GM21423 (cell line): Measurements from ENCODE around the gene FAIM2.

ENCODE experiments used
- ATAC-seq: cut with Tn5 transposase; IDR thresholded peaks from one replicate; pipeline ENCODE4 v1.9.1; 2021; ENCODE audit warnings: mild to moderate bottlenecking, moderate library complexity; ENCODE audit not compliant: unreplicated experiment

Gene FAIM2

DNA sequence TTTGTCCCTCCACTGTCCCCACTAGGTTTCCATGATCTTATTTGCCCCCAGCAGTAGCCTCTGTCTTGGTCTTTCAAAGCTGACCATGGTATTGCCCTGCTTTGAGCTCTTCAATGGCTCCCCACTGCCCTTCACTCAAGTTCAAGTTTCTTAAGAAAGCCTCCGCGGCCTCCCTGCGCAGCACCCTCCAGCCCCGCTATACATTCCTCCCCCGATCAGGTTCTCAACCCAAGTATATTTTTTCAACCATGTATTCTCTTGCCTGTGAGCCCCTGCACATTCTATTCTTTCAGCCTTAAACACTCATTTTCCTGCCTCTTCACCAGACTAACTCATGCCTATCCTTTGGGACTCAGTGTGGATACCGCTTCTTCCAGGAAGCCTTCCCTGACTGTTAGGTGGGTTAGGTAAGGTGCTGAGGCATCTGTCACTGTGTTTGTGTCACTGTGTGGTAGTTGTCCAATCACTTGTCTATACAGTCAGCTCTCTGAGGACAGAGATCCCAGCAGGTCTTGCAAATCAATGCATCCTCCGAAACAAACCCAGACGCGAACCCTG lies 4.3 kb downstream of the FAIM2 start:
- ATAC-seq, result no peak

DNA sequence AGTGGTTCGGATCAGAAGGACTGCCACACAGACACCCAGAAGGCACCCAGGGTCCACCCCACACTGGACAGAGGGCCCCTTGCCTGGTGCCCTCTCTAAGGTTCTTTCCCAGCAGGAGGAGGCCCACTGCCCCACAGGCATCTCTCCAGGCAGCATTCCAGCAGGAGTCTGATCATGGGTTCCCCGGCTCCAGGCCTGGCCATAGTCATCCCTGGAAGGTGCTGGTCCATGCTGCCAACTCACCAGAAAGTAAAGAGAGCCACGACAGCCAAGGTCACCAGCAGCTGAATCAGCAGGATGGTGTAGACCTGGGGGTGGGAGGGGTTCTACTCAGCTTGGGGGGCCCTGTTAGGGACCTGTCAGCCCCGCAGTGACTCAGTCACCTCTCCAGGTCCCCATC lies 6.4 kb downstream of the FAIM2 start:
- no peak for ATAC-seq

DNA sequence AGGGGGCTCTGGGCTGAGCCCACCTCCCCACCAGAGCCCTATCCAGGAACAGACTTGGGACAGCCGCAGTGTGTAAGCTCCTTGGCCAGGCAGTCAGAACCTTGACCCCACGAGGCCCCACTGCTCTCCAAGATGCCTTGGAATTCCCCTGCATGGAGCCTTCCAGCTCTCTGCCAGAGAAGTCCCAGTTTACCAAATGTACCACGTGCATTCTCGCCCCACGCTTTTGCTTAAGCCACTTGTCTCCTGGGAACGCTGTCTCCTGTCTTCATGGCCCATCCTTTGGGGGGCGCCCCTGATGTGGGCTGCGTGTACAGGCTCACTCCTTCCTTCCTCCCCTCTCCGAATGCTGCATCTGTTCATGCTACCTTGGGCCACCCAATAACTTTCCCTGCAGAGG lies 7.9 kb downstream of the FAIM2 start:
- no peak for ATAC-seq

DNA sequence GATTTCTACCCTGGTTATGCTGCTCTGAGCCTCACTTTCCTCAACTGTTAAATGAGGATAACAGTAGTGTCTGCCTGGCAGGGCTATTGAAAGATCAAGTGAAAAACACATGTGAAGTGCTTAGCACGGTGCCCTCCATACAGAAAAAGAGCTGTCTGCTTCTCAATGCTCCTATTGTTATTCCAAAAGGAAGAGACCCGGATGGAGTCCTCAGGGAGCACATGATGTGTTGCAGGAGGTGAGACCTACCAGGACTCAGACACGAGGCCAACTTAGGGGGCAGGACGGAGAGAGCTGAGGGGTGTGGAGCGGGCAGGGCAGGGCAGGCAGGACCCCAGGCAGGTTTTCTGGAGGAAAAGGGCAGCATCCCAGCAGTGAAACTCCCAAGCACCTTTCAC lies 8.9 kb downstream of the FAIM2 start:
- no peak for ATAC-seq

DNA sequence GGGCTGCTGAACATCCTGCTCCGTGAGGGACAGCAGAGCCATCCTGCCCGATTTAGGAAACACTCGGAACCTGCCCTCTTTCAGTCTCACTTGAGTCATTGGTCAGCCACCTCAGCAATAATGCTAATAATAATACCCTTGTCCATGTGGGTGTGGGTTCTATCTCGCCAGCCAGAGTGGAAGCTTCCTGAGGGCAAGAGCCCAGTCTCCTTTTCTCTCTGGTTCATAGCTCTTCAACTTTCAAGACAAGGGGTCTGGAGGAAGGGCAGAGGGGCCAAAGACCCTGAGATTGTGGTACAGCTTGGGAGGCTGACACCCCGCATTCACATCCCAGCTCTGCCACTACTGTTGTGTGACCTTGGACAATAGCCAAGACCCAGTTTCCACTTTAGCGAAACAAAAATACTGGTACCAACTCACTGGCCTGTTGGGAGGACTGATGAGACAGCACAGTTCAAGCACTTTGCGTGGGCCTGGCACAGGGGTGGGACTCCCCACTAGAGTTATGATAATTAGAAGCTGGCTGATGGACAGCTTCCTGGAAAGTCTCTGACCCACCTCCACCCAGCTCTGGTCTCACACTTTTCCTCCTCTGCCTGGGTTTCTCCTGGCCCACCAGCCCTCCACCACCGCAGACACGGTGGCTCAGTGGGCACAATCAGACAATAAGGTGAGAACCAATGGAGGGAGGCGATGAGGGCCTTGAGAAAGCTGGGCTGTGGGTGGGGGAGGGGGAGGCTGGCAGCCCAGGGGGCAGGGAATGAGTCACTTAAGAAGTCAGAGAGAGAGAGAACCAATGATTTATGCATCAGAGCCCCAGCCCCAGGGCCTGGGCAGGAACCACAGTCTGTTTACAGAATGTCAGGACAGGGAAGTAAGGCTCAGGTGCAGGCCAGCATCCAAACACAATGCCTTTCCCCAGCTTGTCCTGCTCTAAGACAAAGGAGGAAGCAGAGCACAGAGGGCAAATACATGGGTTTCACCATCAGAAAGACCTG lies 9.6 kb downstream of the FAIM2 start:
- ATAC-seq, result no peak

DNA sequence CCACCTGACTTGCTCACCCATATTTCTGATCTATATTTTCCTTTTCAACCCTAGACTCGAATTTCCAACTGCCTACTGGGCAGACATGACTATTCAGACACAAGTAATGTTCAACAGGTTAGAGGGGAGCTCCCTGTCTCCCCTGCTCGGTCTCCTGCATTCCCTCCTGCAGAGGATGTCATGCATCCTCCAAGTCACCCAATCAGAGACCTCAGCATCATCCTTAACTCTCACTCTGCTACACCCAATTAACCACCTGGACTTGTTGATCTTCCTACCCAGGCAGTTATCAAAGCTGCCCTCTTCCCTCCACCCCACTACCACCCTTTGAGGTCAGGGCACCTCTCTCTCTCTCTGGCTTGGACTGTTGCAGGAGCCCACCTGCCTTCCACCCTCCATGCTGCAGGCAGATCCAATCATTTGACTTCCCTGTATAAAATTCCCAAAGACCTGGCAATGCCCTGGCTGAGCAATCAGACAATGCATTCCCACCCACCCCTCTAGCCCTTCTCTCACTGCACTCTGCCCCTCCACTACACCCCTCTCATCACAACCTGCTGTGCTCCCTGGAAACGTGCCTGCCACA lies 10.9 kb downstream of the FAIM2 start:
- no peak for ATAC-seq

DNA sequence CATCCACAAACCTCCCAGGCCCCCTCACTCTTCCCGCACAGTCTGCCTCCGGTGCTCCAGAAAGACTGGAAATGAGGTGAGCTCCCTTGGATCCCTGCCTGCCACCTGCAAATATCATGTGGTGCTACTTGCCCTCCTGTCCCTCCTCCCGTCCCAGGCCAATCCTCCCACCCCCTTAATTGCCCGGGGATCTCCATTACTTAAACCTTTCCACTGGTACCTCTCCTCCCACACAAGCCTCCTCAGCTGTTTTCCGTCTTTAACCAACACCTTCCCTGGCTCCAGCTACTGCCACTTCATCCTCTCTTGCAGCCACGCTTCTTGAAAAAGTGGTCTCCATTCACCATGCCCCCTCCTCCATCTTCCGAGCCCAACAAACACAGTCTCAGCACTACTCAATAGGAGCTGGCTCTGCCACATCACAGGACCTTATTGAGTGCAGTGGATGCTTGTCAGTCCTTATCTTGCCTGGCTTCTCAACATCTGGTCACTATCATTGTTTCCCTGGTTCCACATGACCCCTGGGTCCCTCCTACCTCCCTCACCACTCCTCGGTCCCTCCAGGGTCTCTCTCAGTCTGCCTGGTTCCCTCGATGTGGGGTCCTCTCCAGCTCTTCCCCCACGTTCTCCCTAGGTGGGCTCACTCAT lies 11.5 kb downstream of the FAIM2 start:
- no peak for ATAC-seq

DNA sequence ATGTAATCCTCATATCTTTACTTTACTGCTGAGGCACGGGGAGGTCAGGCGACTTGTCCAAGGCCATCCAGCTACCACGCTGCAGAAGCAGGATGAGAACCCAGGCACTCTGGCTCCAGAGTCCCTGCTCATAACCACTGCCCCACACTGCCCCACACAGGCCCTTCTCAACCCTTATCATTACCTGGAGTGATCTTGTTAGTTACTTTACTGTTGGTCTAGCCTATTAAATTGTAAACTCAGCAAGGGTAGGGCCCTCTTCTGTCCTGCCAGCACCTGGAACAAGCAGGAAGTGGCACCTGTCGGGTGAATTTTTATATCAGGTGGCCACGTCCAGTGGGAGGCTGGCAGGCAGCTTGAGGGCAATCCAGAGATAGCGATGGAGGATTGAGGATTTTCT lies 12.2 kb downstream of the FAIM2 start:
- ATAC-seq, result no peak

DNA sequence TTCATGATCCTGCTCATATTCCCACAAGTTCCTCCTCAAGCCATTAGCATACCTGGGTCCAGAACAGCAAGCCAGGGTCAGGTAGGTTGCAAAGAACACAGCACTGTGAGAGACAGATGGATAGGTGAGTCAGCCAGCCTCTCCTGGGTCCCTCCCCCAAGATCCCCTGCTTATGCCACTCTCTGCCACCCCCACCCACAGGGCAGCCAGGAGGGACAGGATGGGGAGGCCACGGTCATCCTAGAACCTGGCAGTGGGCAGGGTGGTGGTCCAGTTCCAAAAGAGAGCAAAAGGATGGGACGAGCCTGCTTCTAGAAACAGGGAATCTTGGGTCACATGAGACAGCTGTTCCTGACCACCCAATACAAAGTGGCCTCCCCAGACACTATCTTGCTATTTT lies 12.7 kb downstream of the FAIM2 start:
- ATAC-seq, result no peak

DNA sequence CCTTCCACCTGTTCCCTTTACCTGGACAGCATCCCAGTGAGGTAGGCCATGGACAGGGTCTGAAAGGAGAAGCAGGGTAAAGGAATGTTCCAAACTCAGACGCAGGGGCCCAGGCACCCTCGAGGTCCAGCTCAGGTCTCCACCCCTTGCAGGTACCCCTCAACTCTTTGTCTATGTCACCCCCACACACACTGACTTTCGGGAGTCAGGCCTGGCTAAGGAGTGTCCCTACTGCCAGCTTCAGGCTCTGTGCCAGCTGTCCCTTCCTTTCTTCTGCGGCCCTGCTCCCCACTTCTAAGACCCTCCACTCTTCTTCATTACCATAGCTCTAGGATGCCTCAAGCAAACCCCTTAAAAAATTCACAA lies 13.6 kb downstream of the FAIM2 start:
- ATAC-seq, result no peak

DNA sequence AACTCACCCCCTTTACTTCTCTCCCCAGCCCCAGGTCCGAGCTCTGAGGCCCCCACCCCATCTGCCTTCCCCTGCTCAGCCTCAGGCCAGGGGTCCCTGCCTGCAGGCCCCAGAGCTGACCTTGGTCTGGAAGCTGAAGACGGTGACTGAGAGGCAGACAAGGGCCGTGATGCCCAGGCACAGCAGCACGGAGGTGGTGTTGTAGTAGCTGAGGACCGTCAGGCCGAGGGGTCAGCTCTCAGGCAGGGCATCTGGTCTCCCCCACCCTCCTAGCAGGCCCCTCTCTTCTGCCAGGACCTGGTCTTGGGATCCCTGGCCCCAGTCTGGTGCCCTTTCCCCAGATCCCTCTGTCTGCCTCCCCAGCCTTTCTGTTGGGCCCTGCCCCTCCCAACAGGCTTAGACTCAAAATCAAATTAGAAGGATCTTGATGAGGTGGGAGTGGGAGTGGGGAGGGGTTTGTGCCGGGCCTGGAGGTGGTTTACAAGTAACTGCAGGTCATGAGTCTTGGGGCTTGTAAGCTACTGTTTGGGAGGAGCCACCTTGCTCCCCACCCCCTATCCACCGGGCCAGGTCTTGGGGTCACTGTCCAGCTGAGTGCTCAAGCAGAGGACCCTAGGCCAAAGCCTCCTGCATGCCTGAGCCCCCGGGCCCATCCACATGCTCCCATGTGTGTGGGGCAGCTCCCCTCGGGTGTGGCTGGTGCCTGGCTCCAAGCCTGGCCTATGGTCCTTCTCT lies 14.2 kb downstream of the FAIM2 start:
- ATAC-seq, result no peak

DNA sequence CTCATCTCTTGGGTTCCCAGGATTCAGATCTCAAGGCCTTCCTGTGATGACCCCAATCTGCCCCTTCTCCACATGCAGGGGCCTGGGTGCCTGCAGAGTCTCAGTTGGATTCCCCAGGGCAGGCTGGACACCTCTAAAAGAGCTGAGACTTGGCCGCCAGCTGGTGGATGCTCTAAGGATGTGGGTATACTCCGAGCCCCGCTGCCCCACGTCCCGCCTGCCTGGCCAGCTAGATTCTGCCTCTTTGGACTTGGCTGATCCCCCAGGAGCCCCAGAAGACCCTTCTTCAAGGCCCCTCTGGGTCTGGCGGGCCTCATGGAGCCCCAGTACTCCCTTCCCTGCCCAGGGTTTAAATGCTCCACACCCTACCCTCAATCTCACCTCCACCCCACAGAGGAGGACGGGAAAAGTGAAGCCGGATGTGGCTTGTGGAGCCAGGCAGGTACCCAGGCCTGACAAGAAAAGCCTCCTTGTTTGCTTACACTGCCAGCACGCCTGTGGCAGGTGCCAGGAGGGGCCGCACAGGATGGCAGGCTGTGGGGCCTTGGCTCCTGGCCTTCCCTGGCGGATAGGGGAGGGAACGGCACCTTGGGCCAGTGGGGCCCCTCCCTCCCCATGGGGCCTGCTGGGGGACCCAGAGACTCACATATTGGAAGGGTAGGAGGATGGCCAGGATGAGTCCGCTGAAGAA lies 15.1 kb downstream of the FAIM2 start:
- ATAC-seq, result no peak

DNA sequence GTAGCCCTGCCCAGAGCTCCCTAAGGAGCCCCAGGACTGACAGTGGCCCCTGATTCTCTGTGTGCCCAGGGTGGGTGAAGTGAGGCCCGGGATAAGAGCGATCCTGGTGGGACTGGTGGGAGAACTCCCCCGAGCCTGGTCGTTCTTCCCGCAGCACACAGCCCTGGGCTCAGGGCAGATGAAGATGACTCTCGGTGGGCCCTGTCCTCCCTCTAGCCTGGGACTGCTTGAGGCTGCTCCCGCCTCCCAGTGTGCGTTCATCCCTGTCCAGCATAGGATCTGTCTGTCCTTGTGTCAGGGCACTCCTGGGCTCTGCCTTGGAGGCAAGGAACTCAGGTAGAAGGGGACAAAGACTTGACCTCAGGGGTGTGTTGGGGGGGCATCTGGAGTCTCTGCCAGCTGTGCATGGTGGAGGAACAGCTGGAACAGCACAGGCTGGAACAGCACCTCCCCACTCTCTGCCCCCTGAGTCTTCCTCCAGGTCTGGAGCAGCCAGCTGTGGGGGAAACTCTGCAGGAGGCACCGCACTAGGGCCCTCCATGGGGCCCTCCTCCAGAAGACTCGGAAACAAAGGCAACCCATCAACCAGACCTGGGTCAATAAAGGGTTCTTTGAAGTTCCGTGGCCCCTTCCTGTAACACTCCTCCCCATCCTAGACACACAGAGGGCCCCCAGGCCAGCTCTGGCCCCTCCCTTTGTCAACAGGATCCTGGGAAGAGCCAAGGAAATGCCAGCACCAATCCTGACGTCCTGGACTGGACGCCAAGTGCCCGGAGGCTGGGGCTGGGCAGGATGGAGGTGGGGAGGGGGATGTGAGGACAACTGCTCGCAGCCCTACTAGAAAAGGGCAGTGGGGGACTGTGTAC lies 15.9 kb downstream of the FAIM2 start:
- ATAC-seq, result no peak

DNA sequence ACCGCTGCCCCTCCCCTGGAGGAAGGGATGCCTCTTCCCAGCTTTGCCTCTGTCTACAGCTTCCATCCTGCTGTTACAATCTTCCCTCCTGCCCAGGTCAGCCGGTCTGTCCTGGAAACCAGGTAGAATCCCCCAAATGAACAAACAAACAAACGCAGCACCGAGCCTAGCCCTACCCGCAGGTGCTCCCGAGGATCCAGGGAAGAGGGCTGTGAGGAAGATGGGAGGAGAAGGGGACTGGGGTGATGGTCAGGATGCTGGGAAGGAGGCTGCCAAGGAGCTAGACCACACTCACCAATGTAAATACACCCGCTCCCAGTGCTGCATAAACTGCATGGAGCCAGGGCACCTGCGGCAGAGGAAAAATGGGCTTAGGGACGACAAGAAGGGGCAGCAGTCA lies 16.6 kb downstream of the FAIM2 start:
- no peak for ATAC-seq

DNA sequence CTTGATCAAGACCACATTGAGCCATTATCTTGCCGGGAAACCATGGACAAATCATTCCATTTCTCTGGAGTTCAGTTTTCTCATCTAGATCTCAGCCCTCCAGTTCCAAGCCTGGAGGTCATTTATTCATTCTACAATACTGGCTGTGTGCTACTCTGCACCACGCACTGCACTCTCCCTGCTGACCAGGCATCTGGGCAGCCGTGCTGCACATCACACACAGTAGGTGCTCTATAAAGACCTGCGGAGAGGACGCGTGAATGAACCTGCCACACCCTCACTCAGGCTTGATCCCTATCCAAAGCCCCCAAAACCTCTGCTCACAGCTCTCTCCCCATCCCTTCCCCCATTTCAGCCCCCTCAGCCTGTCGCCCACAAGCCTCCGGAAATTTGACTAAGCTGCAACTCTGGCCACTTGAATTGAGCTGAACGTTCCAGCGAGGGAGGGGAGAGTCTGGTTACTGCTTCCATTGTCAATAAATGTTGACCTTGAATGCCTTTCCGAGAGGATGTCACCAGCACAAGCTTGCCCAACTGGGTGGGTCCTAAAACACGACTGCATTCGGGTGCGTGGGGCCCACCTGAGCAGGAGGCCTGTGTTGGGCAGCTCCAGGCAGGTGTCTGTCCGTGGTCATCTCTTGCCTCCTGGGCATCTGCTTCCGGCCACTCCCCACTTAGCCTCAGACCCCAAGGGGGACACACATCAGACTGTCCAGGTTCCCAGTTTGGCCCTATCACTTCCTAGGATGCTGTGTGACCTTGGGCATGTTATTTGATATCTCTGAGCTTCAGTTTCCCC lies 17.8 kb downstream of the FAIM2 start:
- no peak for ATAC-seq

DNA sequence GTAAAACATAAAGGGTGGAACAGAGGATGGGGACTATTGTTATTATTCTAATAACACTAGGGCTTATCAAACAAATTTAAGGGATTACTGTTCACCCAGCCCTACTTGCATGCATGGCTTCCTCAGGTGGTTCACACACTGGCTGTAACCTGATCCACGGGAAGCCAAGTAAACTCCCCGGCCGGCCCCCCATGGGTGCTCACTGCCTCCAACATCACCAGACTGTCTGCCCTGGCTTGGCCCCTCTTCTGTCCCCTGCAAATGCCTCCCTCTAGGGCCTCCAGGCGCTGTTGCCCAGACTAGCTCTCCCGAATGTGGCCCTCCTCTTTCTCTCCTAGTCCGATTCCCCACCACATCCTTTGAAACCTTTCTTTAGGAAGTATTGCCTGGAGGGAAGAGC lies 18.6 kb downstream of the FAIM2 start:
- no peak for ATAC-seq

DNA sequence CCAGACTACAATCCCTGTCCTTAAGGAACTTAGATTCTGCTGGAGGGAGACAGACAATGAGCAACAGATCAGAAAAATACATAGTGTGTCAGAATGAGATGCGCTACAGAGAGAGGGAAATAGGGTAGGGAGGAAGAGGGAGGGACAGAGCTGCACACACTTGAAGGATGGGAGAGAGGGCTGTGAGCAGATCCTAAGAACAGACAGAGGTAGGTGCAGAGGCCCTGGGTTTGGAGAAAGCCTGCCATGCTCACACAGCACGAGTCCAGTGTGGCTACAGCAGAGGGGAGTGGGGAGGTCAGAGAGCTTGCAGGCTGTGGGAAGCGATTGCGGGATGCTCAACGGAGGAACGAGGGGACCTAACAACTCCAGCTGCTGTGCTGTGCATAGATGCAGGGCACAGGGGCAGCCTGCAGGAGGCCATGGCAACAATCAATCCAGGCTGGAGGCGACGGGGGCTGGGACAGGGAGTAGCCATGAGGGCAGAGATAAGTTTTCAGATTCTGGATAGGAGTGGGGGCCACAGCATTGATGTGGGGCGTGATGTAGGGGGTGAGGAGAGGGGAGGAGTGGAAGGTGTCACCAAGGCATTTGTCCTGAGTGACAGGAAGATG lies 20.7 kb downstream of the FAIM2 start:
- no peak for ATAC-seq

DNA sequence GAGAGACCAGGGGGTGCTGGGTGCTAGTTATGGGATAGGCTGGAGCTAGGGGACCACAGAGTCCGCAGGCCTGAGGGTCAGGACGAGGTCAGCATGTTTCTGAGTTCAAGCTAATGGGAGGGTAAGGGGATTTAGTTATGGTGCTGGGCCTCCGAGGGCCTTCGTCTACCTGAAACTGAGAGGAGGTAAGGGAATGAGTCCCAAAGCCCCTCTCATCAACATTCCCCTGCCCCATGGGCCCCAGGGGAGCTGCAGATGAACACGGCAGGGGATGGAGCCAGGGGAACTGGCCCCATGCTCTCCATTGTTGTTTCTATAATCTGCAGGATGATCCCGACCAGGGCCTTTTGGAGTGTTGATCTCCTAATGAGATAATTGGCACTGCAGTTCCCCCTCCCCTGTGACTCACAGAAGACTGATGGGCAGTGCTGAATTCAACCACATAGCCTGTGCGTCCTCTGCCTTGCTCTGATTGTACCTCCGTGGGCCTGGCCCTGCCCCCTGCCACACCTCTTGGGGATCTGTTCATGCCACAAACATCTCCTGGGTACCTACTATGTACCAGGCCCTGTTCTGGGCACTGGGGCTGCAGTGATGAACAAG lies 21.4 kb downstream of the FAIM2 start:
- no peak for ATAC-seq
